B cell (primary cell): Measurements from ENCODE around the gene RAP1GDS1.

Source experiments
- CTCF ChIP-seq: fragments of 200-600 bp; IDR thresholded peaks from one replicate; pipeline ENCODE4 v1.8.0; 2022; ENCODE audit warnings: antibody characterized with exemption, mild to moderate bottlenecking
- EZH2 ChIP-seq: IDR thresholded peaks from 2 replicates; pipeline ENCODE4 v1.6.1; 2012; ENCODE audit warnings: borderline replicate concordance, low read depth, mild to moderate bottlenecking, moderate library complexity, low read length; ENCODE audit not compliant: insufficient read depth, poor library complexity, severe bottlenecking

- TF ChIP-seq CTCF (no peak), EZH2 (no peak)
These were observed 126.3 kb downstream of the RAP1GDS1 start for GRCh38 chr4:98387345-98388026.
